HepG2 (cell line): ENCODE measurements around the gene PLCD4. TPM values are rescaled to one million over a fixed set of nuclear protein-coding genes. Genes with fewer than 3 reads are reported as not detected.

Source experiments
- ASH2L ChIP-seq: fragments of 300-600, 200-600 bp; sonication (generic); IDR thresholded peaks from 2 replicates; pipeline ENCODE4 v1.7.0; 2017; ENCODE audit warnings: low read depth, mild to moderate bottlenecking, moderate library complexity, mixed read lengths, low read length; ENCODE audit not compliant: insufficient read length
- BATF2 ChIP-seq: sonication (generic); formaldehyde crosslinking; IDR thresholded peaks from 2 replicates; pipeline ENCODE4 v1.8.0; 2022; ENCODE audit warnings: mild to moderate bottlenecking, missing genetic modification reagents, moderate library complexity
- GATA4 ChIP-seq: sonication (generic); IDR thresholded peaks from 2 replicates; pipeline ENCODE4 v1.6.1; 2016; ENCODE audit warnings: antibody characterized with exemption, low read depth, borderline replicate concordance
- HMG20B ChIP-seq: conservative IDR thresholded peaks from 2 replicates; pipeline ENCODE4 v1.6.1; 2016; ENCODE audit warnings: missing genetic modification reagents, missing compliant biosample characterization
- HNF4A ChIP-seq: sonication (generic); formaldehyde crosslinking; IDR thresholded peaks from 2 replicates; pipeline ENCODE4 v1.4.0; 2020; ENCODE audit warnings: missing genetic modification reagents
- IRX3 ChIP-seq: sonication (generic); formaldehyde crosslinking; IDR thresholded peaks from 2 replicates; pipeline ENCODE4 v1.8.1; 2023; ENCODE audit warnings: mild to moderate bottlenecking, low read depth, missing genetic modification reagents, borderline replicate concordance
- ISX ChIP-seq: sonication (generic); formaldehyde crosslinking; conservative IDR thresholded peaks from 2 replicates; pipeline ENCODE4 v1.5.0; 2020; ENCODE audit warnings: missing genetic modification reagents
- MEIS1 ChIP-seq: sonication (generic); formaldehyde crosslinking; IDR thresholded peaks from 2 replicates; pipeline ENCODE4 v1.9.0; 2021; ENCODE audit warnings: mild to moderate bottlenecking, missing genetic modification reagents, moderate library complexity, borderline replicate concordance
- MXD3 ChIP-seq: IDR thresholded peaks from 2 replicates; pipeline ENCODE4 v1.6.1; 2016; ENCODE audit warnings: mild to moderate bottlenecking, missing biosample characterization, missing genetic modification reagents
- NKX3-1 ChIP-seq: sonication (generic); formaldehyde crosslinking; IDR thresholded peaks from 2 replicates; pipeline ENCODE4 v1.5.0; 2020; ENCODE audit warnings: missing genetic modification reagents
- NONO ChIP-seq, 2 experiments: fragments of 450-650 bp in 1 of 2; sonication (generic) in 1 of 2; formaldehyde crosslinking in 1 of 2; IDR thresholded peaks in 1 of 2; conservative IDR thresholded peaks in 1 of 2; 2 replicates each; pipeline versions ENCODE4 v1.6.1 to v1.8.0; 2017 to 2022; ENCODE audit warnings: mild to moderate bottlenecking in 1 of 2, missing genetic modification reagents in 1 of 2, moderate library complexity in 1 of 2
- PAWR ChIP-seq: sonication (generic); formaldehyde crosslinking; IDR thresholded peaks from 2 replicates; pipeline ENCODE4 v1.4.0; 2020; ENCODE audit warnings: missing genetic modification reagents, mild to moderate bottlenecking, borderline replicate concordance
- SATB2 ChIP-seq: sonication (generic); formaldehyde crosslinking; IDR thresholded peaks from 2 replicates; pipeline ENCODE4 v1.5.0; 2020; ENCODE audit warnings: missing genetic modification reagents
- STAT5B ChIP-seq: sonication (generic); formaldehyde crosslinking; IDR thresholded peaks from 2 replicates; pipeline ENCODE4 v1.4.0; 2020; ENCODE audit warnings: missing genetic modification reagents
- TMF1 ChIP-seq: sonication (generic); formaldehyde crosslinking; IDR thresholded peaks from 2 replicates; pipeline ENCODE4 v1.8.1; 2022; ENCODE audit warnings: low read depth, missing genetic modification reagents
- TRAFD1 ChIP-seq: sonication (generic); formaldehyde crosslinking; IDR thresholded peaks from 2 replicates; pipeline ENCODE4 v1.5.1; 2020; ENCODE audit warnings: missing genetic modification reagents, mild to moderate bottlenecking, borderline replicate concordance
- XRCC5 ChIP-seq: fragments of 200-400 bp; formaldehyde crosslinking; optimal IDR thresholded peaks from 2 replicates; pipeline ENCODE3; 2017; ENCODE audit warnings: mild to moderate bottlenecking, low read length
- ZBTB46 ChIP-seq: sonication (generic); formaldehyde crosslinking; IDR thresholded peaks from 2 replicates; pipeline ENCODE4 v1.4.0; 2020; ENCODE audit warnings: mild to moderate bottlenecking, missing genetic modification reagents, borderline replicate concordance
- ZC3H4 ChIP-seq: sonication (generic); formaldehyde crosslinking; IDR thresholded peaks from 2 replicates; pipeline ENCODE4 v1.4.0; 2020; ENCODE audit warnings: missing genetic modification reagents, borderline replicate concordance
- ZFYVE20 ChIP-seq: sonication (generic); formaldehyde crosslinking; IDR thresholded peaks from 2 replicates; pipeline ENCODE4 v1.8.0; 2023; ENCODE audit warnings: low read depth, mild to moderate bottlenecking, moderate library complexity, missing genetic modification reagents, borderline replicate concordance
- ZNF12 ChIP-seq: sonication (generic); formaldehyde crosslinking; IDR thresholded peaks from 2 replicates; pipeline ENCODE4 v1.5.0; 2020; ENCODE audit warnings: missing genetic modification reagents
- ZNF230 ChIP-seq: sonication (generic); formaldehyde crosslinking; IDR thresholded peaks from 2 replicates; pipeline ENCODE4 v1.4.0; 2020; ENCODE audit warnings: mild to moderate bottlenecking, missing genetic modification reagents
- ZNF251 ChIP-seq: sonication (generic); formaldehyde crosslinking; IDR thresholded peaks from 2 replicates; pipeline ENCODE4 v1.9.0; 2021; ENCODE audit warnings: mild to moderate bottlenecking, missing genetic modification reagents
- ZNF34 ChIP-seq: sonication (generic); formaldehyde crosslinking; IDR thresholded peaks from 2 replicates; pipeline ENCODE4 v1.4.0; 2020; ENCODE audit warnings: mild to moderate bottlenecking, missing genetic modification reagents, borderline replicate concordance
- ZNF660 ChIP-seq: sonication (generic); formaldehyde crosslinking; IDR thresholded peaks from 2 replicates; pipeline ENCODE4 v1.5.1; 2020; ENCODE audit warnings: mild to moderate bottlenecking, low read depth, missing genetic modification reagents, borderline replicate concordance
- ZNF670 ChIP-seq: sonication (generic); formaldehyde crosslinking; IDR thresholded peaks from 2 replicates; pipeline ENCODE4 v1.8.0; 2022; ENCODE audit warnings: mild to moderate bottlenecking, missing genetic modification reagents, borderline replicate concordance
- polyA plus RNA-seq, 8 experiments: library from polyadenylated mRNA; depleted of rRNA in 3 of 8; stranded (reverse) in 7 of 8; unstranded in 1 of 8; fragments of >200 nt; fragmentation: Illumina TruSeq in 4 of 8; extraction: Trizol in 4 of 8; gene quantifications; 2 replicates each; pipeline versions ENCODE4 v1.2.1 to v1.2.3, GENCODE V29; 2011 to 2016; ENCODE audit warnings: low read depth in 4 of 8, missing spikeins in 1 of 8, mixed read lengths in 1 of 8; ENCODE audit not compliant: insufficient read depth in 1 of 8
- total RNA-seq, 5 experiments: library from RNA; depleted of rRNA; stranded (reverse); fragments of >200 nt; fragmentation: Illumina TruSeq; extraction: Trizol; gene quantifications; 2 replicates each; pipeline ENCODE4 v1.2.3, GENCODE V29; 2016; ENCODE audit warnings: low read depth in 1 of 5

PLCD4 gene
- total and polyA plus RNA-seq, 2 of the 13 experiments (the other 11 are each of a cell fraction or from before 2014, with no cell fraction given) = 0.26 TPM; not detected in 1

- TF ChIP-seq MEIS1 (CRISPR knock-in tag) = 0 out of 2 replicates have a peak, but pooled peaks have one; percentile 16
- TF ChIP-seq ASH2L = peak; percentile 7
- TF ChIP-seq ZNF670 (CRISPR knock-in tag) = no peak
- TF ChIP-seq IRX3 (CRISPR knock-in tag) = no peak
- TF ChIP-seq NKX3-1 (CRISPR knock-in tag) = 0 out of 2 replicates have a peak, but pooled peaks have one; percentile 2
- TF ChIP-seq ZBTB46 = peak; percentile 42; the same call in 1 of the 2 replicates
- TF ChIP-seq XRCC5 = peak; percentile 1
- TF ChIP-seq HNF4A (CRISPR knock-in tag) = peak; percentile 10; the same call in 1 of the 2 replicates
- no peak for TF ChIP-seq MXD3 (CRISPR knock-in tag)
- TF ChIP-seq TMF1 (CRISPR knock-in tag) = no peak
- TF ChIP-seq NONO (IDR thresholded peaks at IDR 0.05) = no peak
- 0 out of 2 replicates have a peak, but pooled peaks have one; percentile 11 for TF ChIP-seq NONO (CRISPR knock-in tag; conservative IDR thresholded peaks at IDR 0.05)
- no peak for TF ChIP-seq ZNF660
- 0 out of 2 replicates have a peak, but pooled peaks have one; percentile 7 for TF ChIP-seq HMG20B (CRISPR knock-in tag)
- TF ChIP-seq ZNF230 (CRISPR knock-in tag) = no peak
- no peak for TF ChIP-seq GATA4
- TF ChIP-seq ZNF12 (CRISPR knock-in tag) = peak; percentile 2; the same call in 1 of the 2 replicates
- peak; percentile 20; the same call in 1 of the 2 replicates for TF ChIP-seq ZNF34 (CRISPR knock-in tag)
- no peak for TF ChIP-seq ZFYVE20
- TF ChIP-seq SATB2 (CRISPR knock-in tag) = 0 out of 2 replicates have a peak, but pooled peaks have one; percentile 4
- TF ChIP-seq TRAFD1 (CRISPR knock-in tag) = no peak; the same call in 1 of the 2 replicates
- 0 out of 2 replicates have a peak, but pooled peaks have one; percentile 4 for TF ChIP-seq ISX (CRISPR knock-in tag)
- TF ChIP-seq BATF2 (CRISPR knock-in tag) = no peak
- no peak for TF ChIP-seq ZC3H4
- TF ChIP-seq STAT5B (CRISPR knock-in tag) = 0 out of 2 replicates have a peak, but pooled peaks have one; percentile 1
- TF ChIP-seq ZNF251 = 0 out of 2 replicates have a peak, but pooled peaks have one; percentile 69
- 0 out of 2 replicates have a peak, but pooled peaks have one; percentile 4 for TF ChIP-seq PAWR (CRISPR knock-in tag)
Measured at GRCh38 chr2:218567797-218568189, 39.9 kb upstream of the PLCD4 start (continued).
